ENCODE data around the gene NUDT8.
A peak's percentile ranks its signal among the peaks of the same experiment; 100 is the strongest.
"Not testable (repeated sequence)": the region's sequence is repeated elsewhere in the genome, so short reads cannot be mapped to it uniquely, and the experiment has no call there.

NUDT8 gene, protein sequence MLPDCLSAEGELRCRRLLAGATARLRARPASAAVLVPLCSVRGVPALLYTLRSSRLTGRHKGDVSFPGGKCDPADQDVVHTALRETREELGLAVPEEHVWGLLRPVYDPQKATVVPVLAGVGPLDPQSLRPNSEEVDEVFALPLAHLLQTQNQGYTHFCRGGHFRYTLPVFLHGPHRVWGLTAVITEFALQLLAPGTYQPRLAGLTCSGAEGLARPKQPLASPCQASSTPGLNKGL

DNA sequence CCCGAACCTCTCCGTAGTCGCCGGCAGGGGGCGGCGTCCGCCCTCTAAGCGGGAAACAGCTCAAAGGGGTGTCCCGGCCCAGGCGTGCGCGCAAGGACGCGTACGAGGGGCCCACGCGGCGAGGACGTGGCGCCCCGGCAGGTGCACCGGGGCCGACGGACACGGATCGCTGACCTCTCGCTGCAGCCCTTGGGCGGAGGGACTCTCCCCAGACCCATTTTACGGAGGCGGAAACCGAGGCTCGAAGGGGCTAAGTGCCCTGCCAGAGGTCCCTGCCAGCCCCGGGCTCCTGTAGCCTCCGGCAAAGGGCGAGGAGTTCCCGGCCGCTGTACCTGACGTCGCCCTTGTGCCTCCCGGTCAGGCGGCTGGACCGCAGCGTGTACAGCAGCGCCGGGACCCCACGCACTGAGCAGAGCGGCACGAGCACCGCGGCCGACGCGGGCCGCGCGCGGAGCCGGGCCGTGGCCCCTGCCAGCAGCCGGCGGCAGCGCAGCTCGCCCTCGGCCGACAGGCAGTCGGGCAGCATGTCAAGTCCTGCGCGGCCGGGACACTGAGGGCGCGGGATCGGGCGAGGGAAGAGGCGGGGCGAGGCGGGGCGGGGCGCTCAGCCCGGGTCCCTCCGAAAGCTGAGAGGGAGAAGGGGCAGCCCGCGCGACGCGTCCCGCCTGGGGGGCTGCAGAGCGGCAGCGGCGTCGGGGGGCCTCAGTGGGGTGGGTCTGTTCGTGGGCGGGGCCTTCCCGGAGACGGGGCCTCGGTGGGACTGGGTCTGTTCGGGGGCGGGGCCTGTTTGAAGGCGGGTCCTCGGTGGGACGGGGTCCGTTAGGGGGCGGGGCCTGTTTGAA, at the start of gene NUDT8:
TSS of gene NUDT8 (minus strand) at position 552 of the 842 bp plus-strand sequence. CDS start at position 526, 26 bp downstream.
- DNase-seq: peak; percentile 85

DNA sequence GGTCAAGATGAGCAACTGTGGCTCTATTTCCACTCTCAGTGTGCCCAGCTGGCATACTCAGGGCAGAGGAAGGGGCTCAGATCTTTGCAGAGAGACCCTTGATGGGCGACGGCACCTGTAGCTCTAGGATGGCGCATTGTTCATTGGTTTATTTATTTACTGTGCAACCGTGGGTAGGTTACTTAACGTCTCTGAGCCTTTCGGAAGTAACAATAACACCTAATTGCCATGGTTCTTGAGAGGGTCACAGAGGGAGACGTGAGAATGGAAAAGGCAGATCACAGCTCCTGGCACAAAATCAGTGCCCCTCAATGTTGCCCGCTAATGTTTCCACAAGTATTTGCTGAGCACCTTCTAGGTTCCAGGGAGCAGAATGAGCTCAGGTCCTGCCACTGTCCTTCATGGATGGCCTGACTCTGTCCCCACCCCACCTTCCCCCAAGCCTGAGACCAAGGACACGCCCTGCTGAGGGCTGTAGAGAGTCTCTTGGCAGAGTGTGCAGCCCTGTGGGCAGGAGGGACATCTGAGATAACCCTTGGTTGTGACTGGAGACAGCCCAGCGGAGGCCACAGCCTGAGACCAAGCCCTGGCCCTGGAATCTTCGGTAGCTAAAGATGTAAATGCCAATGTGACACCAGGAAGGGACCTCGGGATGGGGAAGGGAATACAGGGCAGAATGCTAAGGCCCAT, 45.5 kb upstream of the NUDT8 start:
- DNase-seq: no peak

DNA sequence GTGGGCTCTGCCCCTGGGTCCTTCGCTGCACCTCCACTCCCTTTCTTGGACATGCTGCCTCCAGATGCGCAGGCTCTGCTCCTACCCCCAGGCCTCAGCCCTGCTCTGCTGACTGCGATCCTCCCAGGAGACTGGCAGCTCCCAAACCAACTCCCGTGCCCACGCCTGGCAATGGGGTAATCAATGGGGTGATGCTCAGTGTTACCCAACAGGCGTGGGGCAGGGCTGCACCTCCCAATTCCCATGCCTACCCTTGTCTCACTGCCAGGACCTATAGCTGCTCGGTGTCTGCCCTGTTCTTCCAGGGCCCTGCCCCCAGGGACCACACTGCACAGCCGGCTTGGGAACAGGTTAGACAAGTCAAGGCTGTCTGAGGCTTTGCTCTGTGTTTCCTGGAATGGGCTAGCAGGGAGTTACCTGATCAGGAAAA, 44.7 kb upstream of the NUDT8 start, which contains the start of gene ALDH3B2:
TSS of gene ALDH3B2 (minus strand) at position 182 of the 430 bp plus-strand sequence. CDS start 7,688 bp downstream, outside the sequence.
- no peak for DNase-seq

DNA sequence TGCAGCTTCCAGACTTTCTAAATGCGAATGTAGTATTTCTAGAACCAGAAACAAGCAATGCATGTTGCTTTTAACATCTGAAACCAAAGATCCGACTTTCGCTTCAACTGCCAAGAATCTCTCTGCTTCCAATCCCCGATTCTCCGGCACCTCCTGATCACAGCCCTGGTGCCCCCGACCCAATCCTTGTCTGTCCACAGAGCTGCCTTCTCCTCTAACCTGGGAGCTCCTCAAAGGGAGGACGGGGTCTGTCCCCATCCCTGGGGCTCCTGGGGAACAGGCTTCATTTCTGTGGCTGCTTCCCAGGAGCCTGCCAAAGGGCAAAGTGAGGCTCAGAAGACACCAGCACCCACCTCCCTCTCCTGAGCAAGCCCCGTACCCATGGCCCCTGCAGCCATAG, 44.2 kb upstream of the NUDT8 start:
- no peak for DNase-seq

DNA sequence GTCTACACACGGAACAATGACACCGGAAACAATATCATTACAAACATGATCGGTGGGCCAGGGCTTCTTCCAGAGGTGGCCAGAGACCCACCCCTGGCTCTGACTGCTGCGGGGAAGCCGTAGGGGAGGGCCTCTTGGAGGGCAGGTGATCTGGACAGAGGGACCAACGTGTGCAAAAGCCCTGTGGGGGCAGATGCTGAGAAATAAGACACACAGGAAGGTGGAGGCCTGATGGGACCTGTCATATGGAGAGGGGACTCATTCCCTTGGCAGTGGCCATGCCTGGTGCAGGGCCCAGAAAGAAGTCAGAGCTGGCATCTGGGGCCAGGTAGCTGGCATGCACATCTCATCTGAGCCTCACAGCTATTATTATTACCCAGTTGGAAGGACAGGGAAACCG, 43.6 kb upstream of the NUDT8 start:
- DNase-seq: no peak

DNA sequence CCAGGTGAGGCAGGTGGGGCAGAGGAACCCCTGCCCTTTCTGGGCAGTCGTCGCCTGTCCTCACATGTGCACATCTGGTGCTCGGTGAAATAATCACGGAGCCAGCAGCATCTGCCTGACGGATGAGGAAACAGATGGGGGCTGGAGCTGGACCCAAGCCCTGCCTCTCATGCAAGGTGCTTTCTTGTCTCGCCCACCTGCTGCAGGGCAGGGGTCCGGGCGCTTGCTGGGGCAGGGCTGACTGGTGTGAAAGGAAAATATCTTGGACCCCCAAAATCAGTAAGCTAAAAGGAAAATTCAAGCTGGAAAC, 41.4 kb upstream of the NUDT8 start:
- DNase-seq: no peak

DNA sequence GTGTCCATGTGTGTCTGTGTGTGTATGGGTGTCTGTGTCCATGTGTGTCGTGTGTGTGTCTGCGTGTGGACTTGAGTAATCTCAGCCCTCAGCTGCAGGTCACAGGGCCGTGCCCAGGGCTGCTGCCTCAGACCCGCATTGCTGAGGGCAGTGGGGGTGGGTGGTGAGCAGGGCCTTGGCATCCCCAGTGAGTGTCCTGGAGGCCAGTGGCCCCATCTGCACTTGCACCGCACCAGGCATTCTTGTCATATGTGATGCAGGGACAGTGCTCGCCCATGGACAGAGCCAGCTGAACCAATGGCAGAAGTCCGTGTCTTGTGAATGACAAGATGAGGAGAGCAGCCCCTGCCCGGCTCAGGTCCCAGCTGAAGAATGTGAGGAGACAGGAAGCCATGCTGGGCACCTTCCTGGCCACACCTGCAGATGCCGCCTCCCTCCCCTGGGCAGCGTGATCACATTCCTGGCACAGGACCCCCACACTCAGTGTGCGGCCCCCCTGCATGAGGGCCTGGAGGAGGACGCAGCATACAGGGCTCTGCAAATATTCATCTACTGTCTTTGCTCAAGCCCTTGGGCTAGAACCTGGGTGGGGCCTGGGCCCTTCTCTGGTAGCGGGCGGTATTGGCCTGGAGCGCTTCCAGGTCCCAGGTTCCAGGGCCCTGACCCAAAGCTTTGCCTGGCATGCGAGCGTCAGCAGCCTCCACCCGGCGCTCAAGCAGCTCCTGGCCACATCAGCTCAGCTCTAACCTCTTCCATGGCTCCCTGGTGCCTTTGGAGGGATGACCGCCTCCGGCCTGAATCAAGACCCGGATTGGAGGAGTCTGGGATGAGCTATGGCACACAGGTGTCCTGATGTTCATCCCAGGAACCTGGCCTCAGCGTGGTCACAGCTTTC, 40.8 kb upstream of the NUDT8 start:
- DNase-seq: no peak

DNA sequence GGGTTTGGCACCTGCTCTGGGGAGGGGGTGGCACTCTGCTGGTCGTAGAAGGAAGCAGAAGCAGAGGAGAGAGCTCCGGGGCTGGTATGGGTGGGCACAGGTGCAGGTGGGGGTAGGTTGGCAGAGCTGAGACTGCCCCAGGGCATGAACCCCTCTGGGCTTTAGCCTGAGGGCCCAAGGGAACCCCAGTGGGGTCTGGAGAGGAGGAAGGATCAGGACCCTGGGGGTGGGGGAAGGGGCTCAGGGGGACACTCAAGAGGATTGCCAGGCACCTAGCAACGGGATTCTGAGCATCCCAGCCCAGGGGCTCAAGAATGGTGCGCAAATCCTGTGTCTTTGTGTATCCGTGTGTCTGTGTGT, 38.4 kb upstream of the NUDT8 start:
- DNase-seq: no peak

DNA sequence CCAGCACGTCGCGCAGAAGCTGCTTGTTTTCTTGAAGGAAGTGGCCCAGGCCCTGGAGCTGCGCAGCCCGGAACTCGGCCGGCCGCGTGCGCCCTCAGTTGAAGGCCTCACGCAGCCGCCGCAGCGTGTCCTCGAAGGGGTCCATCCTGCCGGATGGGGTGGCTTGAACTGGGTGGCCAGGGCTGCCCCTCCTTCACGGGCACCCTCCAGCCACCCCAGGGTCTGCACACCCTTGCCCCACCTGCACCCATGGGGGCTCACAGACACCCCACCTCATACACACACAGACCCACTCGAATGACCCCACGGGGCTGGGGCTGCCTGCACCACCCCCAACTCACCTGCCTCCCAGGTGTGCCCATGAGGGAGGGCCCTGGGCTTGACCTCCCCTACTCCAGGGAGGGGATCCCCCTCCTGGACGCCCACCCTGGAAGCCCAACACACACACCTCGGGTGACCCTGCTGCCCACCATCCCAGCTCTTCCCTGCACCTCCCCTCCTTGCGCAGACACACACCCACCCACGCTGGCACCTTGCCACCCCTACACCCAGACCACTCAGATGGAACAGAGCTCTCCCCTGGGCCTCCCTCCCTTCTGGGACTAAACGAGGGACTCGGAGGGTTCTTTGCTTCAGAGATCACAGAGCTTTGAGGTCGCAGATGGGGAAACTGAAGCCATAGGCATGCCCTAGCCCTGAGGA, 37.9 kb upstream of the NUDT8 start:
- DNase-seq: no peak

DNA sequence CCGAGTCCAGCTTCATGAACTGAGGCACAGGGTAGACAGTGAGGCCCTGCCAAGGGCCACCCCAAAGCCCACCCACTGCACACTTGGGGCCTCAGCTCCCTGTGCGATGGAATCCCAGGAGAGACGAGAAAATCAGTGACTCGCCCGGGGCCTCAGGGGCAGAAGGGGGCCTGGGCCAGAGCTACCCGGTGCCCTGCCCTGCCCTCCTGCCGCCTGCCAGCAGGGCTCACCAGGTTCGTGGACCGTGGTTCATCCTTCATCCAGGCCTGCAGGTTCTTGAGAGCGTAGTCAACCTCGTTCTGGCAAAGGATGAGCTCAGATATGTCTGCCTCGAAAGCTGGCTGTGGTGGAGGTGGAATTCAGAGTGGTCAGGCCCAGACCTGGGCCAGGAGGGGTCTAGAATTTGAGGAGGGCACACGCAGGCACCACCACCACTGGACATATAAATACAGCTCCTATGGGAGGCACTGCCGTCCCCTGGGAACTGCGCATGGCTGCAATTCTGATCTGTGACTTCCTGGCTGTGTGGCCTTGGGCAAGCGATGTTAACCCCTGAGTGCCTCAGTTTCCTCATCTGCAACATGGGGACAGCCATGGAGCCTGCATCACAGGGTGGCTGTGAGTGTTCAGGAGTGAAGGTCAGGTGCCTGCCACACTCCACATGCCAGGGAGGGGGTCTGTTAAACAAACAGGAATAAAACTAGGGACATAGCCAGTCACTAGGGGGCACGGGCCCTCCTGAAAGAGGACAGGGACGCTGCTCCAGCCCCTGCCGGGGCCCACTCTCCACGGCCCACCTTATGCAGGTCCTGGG, 37.1 kb upstream of the NUDT8 start:
- DNase-seq: no peak

DNA sequence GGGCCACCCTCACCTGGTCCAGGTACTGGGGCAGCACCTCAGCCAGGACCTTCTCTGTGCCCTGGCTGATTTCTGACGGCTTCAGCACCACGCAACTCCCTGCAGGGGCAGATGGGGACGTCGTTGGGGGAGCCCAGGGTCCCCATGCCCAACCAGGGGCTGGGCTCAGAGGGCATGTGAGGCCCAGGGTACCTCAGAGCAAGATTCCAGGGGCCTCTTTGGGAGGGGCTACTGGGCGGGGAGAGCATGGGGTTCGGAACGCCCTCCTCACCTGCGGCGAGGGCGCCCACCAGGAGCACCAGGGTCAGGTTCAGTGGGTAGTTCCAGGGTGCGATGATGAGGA, 36.5 kb upstream of the NUDT8 start:
- DNase-seq: no peak

DNA sequence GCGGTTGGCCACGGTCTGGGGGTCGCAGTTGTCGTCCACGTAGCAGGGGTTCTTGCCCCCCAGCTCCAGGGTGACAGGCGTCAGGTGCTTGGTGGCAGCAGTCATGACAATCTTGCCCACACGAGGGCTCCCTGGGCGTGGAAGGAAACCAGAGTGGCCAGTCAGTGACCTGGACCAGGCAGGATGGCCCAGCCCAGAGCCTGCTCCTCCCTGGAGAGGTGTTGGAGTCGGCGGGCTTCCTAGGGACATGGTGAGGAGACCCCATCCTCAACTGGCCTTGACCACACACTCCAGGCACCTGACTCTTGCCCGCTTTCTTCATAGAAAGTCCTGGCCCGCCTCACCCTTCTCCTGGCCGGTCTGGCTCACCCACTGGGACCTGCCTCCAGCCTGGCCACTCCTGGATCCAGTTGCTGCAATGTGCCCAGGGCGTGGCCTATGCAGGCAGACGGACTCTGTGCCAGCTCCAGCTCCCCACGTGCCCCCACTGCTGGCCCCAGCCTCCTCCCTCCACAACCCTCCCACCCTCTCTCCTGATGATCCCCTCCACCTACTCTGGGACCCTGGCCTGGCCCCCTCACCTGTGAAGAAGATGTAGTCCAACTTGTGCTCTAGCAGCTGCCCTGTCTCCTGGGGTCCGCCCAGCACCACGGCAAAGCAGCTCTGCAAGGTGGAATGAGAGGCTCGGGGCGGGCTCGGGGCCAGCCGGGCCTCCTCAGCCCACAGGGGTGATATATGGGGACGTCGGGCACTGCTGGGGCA, 36.0 kb upstream of the NUDT8 start:
- DNase-seq: no peak

DNA sequence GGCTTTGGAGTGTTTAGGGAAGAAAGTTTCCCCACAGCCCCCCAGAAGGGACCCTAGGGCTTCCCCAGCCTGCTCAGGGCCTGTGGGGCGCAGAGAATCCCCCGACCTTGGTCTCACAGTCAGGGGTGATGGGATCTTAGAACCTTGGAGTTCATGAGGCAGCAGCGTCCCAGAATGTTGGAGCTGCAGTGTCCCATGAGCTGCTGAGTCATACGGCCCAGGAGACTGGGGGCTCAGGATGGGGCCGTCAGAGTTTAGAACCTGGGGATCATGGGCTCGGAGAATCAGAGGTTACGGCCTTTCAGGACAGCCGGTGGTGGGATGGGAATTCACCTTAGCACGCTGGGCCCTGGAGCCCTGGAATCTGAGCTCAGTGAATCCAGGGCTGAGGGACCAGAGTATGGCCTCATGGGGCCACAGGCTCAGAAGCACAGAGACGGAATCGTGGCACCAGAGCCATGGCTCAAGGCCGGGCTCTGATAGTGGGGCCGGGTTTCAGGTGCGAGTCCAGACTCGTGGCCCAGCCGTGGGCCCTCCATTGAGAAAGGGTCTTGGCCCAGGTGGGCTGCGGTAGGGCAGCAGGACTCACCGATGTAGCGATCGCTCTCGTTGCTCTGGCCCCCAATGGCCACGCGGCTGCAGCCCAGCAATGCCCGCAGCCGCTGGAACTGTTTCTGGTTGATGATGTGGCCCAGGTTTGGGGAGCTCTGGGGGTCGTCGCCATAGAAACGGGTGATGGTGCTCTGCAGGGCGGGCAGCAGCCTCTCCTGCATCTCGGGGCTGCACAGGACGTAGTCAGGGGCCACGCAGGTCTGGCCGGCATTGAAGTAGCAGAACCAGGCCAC, 35.2 kb upstream of the NUDT8 start:
- no peak for DNase-seq

DNA sequence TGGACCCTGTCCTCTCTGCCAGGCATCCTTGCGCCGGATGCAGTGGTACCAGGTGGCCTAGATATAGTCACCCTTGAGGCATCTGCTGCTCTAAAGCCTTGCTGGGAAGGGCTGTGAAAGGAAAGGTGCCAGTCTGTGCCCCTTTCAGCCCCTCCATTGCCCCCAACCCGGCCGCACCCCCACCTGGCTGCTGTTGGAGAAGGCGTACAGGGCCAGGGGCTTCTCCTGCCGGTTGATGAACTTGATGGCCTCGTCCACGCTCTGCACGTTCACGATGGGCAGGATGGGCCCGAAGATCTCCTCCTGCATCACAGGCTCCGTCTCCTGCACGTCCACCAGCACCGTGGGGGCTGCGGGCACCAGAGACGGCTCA, 34.5 kb upstream of the NUDT8 start:
- DNase-seq: no peak

DNA sequence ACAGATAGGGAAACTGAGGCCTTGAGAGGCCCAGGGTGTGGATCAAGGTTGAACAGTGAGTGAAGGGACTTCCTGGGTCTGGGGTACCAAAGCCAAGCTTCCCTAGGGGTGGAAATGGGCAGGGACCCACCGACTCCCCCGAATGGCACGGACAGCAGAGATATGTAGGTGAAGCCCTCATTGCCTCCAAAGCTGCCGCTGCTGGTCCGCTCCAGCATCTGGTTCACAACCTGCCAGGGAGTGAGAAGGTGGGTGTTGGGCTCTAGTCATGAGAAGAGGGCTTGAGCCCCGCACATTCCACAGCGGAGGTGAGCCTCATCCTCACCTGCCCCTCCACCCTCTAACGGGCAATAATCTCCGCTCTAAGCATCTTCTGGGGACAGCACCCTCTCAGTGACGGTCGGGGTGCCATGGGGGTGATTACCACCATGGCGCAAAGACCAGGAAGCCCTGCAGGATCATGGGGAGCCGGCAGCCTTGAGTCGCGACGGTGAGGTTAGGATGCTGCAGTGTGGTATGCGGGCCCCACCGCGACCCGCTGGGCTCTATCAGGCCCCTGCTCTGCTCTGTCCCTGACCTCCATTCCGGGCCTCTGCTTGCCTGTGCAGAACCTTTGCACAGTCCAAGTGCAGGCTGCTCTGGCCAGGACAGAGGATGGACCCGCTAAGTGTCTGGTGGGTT, 33.9 kb upstream of the NUDT8 start:
- DNase-seq: no peak

DNA sequence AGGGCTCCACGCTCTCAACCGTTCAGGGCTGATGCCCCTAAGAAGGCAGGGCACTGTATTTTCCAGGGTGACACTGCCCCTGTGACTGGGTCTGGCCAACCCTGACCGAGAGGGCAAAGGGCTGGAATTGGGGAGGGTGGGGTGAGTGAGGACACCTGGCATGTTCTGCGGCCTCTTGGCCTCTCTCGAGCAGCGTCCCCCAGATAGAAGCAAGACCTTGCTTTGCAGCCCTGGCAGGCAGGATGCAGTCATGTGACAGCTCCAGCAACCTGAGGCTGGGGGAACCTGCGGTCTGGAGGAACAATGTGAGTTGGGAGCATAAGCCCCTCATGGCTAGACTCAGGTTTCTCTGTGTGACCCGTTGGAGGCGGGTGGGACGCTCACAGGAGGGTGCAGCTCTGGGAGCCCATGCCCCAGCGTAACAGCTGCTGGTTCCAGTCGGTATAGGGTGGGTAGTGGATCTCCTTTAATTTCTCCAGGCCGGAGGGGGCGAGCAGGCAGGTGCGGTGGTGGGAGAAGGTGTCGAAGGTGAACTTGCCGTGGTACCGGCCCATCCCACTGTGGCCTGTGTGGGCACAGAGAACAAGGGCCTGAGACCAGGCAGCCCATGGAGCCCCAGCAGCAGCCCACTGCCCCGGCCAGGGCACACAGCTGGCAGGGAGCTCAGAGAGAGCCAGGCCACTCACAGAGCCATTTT, 33.2 kb upstream of the NUDT8 start:
- DNase-seq: no peak

DNA sequence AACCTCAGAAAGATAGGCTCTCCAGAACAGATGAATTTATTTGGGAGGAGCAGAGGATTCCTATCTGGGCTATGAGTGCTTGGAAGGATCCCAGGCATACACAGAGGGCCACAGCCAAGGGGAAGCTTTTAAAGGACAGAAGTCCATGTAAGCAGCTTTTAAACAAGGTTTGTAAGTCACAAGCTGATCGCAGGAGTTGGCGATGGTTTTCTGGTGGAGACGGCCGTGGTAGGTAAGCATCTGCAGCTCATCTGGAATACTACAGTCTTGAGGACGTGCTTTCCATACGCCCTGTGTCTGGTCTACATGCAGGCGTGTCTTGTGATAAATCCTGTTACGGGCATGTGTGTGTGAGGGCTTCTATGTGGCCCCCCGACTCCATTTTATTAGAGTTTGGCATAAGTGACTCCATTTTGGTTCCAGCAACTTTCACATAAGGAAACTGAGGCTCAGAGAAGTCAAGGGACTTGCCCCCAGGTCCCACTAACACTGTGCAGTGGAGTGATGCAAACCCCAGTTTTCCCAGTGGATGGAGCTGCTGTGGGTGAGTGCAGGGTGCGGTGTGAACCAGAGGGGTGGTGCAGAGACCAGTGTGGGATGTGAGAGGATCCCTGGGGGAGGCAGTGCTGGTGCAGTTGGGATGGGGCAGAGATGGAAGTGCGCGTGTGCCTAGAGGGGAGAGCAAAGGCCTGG, 32.6 kb upstream of the NUDT8 start:
- no peak for DNase-seq

DNA sequence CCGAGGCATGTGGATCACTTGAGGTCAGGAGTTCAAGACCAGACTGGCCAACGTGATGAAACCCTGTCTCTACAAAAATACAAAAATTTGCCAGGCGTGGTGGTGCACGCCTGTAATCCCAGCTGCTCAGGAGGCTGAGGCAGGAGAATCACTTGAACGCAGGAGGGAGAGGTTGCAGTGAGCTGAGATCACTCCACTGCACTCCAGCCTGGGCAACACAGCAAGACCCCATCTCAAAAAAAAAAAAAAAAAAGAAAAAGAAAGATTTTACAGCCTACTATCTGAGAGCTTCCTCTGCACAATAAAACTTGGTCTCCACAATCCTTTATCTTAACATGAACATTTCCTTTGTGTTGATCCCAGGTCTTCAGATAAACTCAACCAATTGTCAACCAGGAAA, 31.0 kb upstream of the NUDT8 start:
- DNase-seq: not testable (repeated sequence)

All from right hindlimb (tissue), 1 donor.